ENCODE results near the gene CNTNAP2. TPM values are rescaled to one million over a fixed set of nuclear protein-coding genes. Genes with fewer than 3 reads are reported as not detected.
A peak's percentile ranks its signal among the peaks of the same experiment; 100 is the strongest.
"Not testable (repeated sequence)": the region's sequence is repeated elsewhere in the genome, so short reads cannot be mapped to it uniquely, and the experiment has no call there.

The CNTNAP2 gene
- total RNA-seq, 1 experiment from 2014 or later: 0.07 TPM

DNA sequence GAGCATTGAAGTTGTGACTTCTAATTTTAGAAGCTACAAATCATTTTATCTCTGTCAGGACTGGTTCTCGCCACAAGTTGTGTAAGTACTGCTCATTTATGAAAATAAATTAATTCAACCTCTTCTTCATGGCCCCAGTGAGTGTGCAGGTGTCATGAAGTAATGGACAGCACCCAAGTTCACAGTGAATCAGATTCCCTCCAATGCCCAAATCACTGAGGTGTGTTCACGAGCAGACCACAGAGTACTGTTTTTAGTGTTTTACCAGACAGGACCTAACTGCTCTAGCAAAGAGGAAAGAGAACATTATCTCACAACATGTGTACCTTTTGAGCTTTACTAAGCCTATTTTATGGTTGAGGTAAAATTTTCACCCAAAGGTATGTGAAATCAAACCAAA is 980.0 kb downstream of the CNTNAP2 start:
- no peak for DNase-seq (ENCODE audit: low spot score)

DNA sequence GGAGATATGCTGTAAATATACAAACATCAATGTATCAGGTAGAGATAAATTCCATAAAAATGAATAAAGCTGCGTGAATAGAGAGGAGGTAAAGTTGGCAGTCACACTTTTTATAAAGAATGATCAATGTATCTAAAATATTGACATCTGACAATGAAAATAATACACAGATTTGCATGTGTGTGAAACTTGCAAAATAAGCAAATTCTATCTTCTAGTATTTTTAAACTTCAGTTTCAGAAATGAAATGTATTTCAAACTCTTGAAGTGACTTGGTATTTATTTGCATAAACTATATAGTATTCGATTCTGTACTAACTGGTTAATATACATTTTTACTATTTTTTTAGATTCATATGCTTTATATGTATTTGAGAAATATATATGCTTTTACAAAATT is 986.6 kb downstream of the CNTNAP2 start:
- DNase-seq (ENCODE audit: low spot score): no peak

DNA sequence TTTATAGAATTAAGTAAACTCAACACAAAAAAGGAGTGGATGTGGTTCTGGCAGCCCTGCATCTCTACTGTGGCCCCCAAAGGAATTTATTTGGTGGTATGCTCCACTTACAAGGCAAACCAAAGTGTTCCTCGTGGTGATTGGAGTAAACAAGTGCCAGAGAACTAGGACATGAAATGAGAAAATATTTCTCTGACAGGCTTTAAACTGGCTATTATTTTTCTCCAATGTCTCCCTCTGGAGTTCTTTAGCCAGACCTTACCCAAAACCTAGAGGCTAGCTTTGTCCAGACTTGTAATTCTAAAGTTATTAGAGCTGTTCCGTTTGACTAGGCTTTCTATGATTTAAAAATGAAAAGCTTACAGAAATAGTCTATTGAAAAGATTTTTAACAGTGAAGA is 990.1 kb downstream of the CNTNAP2 start:
- DNase-seq (ENCODE audit: low spot score): no peak

DNA sequence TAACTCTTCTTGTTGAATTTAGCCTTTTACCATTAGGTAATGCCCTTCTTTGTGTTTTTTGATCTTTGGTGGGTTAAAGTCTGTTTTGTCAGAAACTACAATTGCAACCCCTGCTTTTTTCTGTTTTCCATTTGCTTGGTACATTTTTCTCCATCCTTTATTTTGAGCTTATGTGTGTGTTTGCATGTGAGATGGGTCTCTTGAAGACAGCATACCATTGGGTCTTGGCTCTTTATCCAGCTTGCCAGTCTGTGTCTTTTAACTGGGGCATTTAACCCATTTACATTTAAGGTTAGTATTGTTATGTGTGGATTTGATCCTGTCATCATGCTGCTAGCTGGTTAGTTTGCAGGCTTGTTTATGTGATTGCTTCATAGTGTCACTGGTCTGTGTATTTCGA is 997.9 kb downstream of the CNTNAP2 start:
- not testable (repeated sequence) for DNase-seq (ENCODE audit: low spot score)

DNA sequence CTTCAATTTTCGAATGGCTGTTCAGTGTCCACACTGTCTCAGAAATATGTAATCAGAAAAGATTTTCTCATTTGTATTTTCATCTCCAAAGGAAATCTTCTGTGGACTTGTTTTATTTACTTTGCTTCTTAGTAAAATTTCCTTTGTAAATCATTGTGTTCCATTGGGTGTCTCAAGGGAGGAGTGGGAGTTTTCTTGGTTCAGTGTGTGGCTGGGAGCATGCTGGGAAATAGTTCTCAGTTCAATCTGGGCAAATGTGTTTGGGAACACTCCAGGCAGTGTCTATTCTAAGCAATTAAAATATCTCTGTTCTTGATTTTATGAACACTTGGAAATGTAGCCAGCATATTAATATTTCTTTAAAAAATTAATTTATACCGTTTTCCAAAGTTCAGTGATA is 1019.8 kb downstream of the CNTNAP2 start:
- DNase-seq (ENCODE audit: low spot score): no peak

DNA sequence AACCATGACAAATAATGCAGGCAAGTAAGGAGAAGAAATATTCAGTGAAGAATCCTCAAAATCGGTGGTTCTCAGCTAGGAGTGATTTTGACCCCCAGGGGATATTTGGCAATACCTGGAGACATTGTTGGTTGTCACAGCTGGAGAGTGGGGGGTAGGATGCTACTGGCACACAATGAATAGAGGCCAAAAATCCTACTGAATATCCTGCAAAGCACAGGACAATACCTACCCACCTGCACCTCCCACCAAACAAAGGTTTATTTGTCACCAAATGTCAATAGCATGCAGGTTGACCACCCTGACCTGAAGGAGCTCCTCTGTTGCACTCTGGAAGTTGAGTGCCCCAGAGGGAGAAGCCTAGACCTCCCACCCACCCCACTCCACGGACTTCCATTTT is 1028.6 kb downstream of the CNTNAP2 start:
- DNase-seq (ENCODE audit: low spot score): no peak

DNA sequence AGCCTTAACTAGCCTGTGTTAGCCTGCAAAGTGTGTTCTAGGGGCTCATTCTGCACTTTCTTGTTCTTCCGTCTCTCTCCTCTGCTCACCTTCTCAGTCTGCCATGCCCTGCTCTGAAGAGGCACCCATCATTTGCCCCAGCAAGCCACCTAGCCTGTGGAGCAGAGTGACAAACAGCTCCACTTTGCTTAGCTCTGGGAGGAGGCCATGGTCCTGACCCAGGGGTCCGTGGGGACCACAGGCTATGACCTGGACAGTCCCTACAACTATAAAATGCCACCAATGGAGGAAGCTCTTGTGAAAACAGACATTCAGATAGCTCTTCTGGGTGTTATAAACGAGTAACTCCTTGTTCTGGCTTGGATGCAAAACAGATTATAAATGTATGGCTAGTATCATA is 1029.6 kb downstream of the CNTNAP2 start:
- DNase-seq (ENCODE audit: low spot score): no peak

DNA sequence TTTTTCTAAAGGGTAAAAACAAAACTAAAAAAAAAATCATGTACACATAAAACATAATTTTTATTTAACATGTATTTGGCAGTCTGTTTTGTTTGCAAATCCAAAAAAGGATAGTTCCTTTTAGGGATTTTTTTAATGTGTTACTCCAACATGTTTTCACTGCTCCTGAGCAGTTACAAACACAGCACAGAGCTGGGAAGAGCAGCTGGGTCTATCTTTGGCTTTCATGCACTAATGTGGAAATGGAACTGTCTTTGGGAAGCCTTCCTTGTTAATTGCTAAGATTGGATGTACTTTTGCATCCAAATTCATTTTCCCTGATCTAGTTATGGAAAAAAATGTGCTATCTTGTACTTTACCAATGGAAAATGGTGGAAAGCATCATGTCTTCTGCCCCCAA is 1035.1 kb downstream of the CNTNAP2 start:
- no peak for DNase-seq (ENCODE audit: low spot score)

DNA sequence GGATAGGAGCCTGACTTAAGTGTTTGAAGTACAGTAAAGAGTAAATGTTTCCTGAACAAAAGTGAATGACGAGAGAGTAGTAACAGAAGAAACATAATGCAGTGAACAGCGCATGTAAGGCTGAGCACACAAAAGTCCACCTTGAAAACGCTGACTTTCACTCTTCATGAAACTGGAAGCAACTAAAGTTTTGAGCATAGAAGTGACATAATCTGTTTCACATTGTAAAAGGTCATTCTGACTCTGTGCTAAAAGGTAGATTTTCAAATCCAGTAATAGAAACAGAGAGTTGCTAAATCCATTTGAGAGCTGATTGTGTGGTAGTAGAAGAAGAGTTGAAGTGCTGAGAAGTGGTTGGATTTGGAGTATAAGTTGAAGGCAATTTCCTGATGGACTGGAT is 1037.0 kb downstream of the CNTNAP2 start:
- no peak for DNase-seq (ENCODE audit: low spot score)

DNA sequence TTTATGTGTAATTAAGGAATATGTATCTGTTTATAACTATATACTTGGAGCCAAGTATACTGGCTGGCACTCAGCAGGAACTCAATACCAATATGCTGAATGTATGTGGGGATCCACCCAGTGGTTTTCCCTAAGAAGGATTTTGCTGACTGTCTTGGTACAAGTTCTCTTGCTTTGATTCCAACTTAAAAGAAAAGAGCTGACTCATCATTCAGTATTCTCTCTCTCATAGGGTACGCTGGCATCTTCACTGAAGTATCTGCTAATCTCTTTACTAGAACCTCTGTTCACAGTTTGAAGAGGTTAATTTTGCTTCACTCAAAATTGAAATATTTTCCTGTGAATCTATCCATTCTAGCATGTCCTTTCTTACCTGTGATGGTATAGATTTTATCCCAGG is 1044.8 kb downstream of the CNTNAP2 start:
- DNase-seq (ENCODE audit: low spot score): no peak

DNA sequence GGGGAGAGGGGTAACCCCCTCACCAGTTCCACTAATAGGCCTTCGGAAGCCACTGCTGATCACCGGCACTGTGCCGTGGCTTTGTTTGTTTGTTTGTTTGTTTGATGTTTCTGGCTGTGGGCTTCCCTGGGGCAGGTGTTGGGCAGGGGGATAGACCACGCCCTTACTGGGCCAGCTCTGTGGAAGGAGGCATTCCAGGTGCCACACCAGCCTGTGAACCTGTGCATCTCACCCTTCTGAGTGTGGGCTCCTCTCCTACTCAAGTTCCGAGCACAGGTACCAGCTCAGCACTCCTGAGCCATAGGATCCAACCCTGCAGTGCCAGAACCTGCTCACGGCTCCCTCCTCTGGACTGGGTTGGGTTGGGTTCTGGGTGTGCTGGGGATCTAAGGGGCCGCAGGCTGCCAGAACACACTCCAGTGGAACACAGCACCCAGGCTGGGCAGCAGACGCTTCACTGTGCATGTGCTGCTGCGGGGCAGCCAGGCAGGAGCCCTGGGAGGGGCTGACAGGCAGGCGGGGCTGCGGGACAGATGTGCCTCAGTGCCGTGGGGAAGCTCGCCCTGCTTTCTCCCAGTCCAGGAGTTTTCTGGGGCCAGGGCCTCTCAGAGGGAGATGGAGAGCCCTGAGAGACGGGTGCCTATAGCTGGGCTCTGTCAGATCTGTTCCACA is 1053.9 kb downstream of the CNTNAP2 start:
- DNase-seq (ENCODE audit: low spot score): no peak

DNA sequence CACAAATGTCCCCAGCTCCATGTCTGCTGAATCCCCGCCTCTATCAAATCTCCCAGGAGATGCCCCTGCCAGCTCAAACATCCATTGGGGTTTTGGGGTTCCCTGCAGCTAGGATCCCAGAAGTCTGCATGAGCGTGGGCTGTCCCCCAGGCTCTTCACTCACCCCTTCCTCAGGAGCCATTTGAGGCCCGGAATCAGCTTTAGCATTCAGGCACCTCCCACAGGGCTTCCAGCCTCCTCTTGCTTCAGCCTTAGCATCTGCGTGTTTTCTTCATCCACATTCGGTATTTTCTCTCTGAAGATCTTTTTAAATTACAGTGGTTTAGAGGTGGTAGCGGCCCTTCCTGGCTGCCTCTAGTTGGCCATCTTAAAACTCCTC is 1054.4 kb downstream of the CNTNAP2 start:
- DNase-seq (ENCODE audit: low spot score): no peak

DNA sequence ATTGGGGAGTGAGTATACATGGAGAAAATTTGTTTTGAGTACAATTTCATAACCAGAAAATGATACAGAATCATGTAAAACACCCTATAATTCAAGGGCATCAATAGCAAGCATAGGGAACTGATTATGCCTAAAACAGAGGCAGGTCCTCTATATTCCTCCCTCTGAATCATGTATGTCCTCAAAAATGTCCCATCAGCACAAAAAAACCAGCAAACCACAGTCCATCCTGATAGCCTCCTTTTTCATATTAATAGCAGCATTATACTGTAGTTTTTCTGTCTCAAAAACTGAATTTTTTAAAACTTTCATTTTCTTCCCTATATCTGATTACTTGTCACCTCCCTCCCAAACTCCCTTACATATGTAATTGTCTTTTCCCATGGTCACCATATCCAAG is 1057.3 kb downstream of the CNTNAP2 start:
- no peak for DNase-seq (ENCODE audit: low spot score)

DNA sequence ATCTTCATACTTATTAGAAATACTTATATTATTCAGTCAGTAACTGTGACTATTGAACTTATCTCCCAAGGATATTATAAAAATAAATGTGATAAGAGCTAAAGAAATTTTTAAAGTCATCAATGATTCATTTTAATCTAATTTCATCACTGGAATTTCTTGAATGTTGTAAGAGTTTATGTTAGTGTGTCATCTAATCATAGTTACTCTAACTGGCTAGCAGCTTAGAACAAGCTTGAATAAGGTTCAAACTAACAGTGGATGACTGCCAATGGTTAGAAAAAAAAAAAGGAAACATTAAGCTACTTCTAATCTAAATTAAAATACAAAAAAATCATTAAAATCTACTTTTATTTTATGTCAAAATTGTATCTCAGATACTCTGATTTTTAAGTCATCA is 1066.3 kb downstream of the CNTNAP2 start:
- no peak for DNase-seq (ENCODE audit: low spot score)

DNA sequence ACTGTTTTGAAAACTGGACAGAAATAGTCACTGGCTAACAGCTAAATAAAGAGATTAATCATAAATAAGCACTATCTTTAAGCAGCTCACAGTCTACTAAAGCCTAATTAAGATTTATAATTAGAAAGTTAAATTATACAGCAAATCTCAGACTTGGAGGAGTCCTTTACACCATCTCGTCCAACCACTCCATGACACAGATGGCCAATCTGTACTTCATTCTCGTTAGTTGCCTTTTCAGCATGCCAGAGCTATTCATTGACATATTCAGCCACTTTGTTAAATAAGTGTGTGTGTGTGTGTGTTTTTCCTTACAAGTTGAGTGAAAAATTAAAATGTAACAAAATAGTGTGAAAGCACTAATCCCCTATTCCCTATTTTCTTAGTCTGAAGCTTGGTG is 1066.7 kb downstream of the CNTNAP2 start:
- DNase-seq (ENCODE audit: low spot score): no peak

DNA sequence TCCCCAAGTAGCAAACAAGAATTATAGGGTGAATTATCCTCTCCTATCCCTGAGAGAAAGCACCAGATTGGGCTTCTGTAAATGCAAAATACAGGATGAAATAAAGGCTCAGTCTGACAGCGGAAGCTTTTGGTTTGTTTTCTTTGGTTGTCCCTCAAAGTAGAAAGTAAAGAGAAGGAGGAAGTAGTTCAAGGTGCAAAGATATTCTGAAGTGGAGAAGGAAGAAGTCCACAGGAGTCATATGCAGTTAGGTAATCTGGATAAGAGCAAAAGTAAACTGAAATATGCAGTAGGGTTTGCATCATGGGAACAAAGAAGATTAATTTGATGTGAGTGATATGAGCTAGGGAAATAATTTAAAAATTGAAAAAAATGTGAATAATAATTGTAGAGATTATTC is 1071.9 kb downstream of the CNTNAP2 start:
- no peak for DNase-seq (ENCODE audit: low spot score)

DNA sequence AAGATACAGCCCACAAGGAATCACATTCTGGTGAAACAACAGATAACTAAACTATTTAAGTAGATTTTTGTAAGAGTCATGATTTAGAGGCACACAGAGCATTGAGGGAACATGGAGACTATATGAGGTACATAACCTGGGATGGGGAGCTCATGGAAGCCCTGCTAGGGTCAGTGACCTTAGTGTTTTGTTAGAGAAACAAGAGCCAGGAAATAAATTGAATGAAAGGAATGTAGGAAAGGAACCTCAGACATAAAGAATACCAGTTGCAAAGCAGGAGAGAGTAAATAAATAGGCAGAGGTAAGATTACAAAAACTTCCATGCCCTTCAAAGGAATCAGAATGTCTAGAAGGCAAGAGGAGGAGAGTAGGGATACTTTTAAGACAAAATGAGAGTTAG is 1076.9 kb downstream of the CNTNAP2 start:
- DNase-seq (ENCODE audit: low spot score): no peak

DNA sequence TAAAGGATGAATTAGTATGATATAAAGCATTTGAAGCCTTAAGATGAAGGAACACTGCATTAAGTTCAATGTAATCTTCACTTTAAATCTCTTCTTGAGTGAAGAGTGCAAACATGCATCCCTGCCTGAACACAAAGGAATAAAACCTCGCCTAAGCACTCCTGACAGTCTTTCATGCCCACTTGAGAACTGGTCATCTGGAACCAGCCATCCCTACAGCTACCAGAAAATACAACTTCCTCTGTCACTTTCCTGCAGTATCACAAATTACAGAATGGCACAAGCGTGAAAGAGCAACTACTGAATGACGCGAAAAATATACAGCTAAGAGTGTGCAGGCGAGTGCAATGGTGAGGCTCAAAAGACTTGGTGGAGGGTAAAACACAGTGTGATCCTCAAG is 1079.9 kb downstream of the CNTNAP2 start:
- no peak for DNase-seq (ENCODE audit: low spot score)

DNA sequence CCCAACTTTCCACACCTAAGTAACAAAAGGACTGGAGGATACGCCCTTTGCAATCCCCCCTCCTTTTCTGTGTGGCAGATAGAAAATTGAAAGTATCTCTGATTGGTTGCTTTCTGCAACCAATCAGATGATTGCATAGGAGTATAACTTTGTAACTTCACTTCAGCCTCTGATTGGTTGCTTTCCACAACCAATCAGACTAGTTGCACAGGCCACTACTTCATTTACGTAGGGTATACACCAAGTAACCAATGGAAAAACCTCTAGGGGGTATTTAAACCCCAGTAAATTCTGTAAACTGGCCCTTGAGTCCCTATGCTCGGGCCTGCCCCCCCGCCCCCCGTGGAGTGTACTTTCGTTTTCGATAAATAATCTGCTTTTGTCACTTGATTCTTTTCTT is 1080.4 kb downstream of the CNTNAP2 start:
- DNase-seq (ENCODE audit: low spot score): peak; percentile 84

DNA sequence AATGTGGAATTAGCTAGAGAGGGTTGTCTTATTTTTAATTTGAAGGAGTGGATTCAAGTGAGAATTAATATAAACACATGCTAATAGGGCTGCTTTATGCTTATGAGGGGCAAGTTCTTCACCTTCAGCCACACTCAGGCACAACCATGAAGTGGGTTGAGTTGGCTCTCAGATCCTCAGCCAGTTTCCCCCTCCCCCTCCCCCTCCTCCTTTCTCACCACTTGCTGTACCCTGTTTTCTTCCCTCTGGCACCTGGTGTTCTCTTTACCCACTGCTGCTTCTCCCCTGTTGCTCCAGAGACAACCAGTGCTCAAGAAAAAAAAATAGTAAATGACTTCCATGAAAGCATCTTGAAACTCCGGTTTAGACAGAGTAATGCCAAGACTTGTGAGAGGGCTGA is 1083.3 kb downstream of the CNTNAP2 start:
- DNase-seq (ENCODE audit: low spot score): no peak

DNA sequence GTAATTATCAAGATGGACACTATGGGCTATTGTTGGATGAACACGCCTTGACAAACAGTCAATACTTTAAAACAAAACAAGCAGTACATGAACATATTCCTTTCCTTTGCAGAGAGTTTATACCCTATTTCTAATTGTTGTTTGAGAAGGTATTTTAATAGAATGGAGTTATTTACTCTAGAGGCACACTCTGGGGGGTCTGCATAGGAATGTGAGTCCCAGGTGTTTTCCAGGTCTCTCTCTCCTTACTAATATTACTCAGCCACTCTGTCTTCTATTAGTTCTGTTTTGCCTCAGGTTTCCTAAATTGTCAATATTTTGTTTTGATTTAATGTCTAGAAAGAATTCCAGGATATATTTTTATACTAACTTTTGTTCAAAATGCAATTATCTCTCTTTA is 1091.4 kb downstream of the CNTNAP2 start:
- no peak for DNase-seq (ENCODE audit: low spot score)

DNA sequence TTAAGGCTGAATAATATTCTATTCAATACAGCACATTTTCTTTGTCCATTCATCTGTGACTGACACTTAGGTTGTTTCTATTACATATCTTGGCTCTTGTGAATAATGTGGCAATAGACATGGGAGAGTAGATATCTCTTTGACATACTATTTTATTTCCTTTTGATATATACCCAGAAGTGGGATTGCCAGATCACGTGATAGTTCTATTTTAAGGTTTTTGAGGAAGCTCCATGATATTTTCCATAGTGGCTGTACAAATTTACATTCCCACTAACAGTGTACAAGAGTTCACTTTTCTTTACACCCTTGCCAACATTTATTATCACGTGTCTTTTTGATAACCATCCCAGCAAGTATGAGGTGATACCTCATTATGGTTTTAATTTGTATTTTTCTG is 1114.7 kb downstream of the CNTNAP2 start:
- no peak for DNase-seq (ENCODE audit: low spot score)

DNA sequence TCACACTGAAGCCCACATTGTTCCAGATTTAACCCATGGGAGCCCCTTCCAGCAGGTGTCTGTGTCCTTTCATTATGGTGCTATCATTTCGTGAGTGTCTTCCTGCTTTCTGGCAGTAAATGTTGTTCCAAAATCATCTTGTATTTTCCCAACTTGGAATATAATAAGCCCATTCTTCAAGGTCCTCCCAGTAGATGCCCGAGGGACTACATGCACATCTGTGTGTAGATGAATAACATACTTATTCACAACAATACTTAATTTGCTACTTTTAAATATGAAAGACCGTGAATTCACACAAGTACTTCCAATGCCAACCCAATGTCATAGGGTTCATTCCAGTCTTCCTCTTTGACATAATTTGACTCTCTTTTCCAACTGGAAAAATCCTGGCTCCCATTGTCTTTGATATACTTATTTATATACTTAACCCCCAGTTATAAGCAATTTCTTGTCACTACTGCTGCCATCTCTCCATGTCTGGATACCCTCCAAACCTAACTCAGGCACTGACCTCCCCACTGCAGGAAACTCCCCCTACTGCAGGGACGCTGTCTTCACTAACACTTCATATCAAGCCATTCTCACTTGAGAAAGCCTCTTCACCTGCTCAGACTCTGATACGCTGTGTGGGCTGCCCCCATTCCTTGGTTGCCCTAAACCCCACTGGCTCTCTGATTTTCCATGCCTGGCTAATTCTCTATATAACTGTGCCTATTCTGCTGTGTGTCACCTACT is 1119.2 kb downstream of the CNTNAP2 start:
- DNase-seq (ENCODE audit: low spot score): no peak

DNA sequence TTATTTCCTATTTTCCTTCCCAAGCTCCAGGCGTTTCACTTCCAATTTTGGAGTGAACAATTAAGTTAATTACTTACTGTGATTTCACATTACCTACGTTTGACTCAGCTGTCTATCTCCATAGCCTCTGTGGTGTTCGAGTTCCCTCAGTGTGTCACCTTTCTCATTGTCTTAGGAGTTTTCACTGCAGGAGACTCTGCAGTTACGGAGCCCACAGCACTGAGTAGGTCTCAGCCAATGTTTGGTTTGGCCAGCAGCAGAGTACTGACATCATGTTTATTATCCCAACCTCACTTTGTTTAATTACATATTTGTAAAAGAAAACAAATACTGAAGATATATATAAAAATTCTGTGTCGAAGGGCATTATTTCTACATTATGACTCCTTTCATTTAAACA is 1123.9 kb downstream of the CNTNAP2 start:
- no peak for DNase-seq (ENCODE audit: low spot score)

Measured in A172 (cell line).